ENCODE results near the gene IRF4.
A peak's percentile ranks its signal among the peaks of the same experiment; 100 is the strongest.

Gene IRF4

GRCh38 chr6:378958-379409 lies 12.6 kb upstream of the IRF4 start:
- peak; percentile 30 for FAIRE-seq
- DNase-seq (ENCODE audit: insufficient read length), result no peak
- TF ChIP-seq POLR2A (IDR thresholded peaks at IDR 0.05; ENCODE audit: low read depth, low read length) (no peak), TAF1 (IDR thresholded peaks at IDR 0.05; ENCODE audit: borderline replicate concordance, low read depth, low read length) (no peak), POLR2AphosphoS5 (IDR thresholded peaks at IDR 0.05; ENCODE audit: low read depth, low read length) (no peak)

- no peak for DNase-seq (ENCODE audit: insufficient read length)
- no peak for TF ChIP-seq POLR2AphosphoS5 (IDR thresholded peaks at IDR 0.05; ENCODE audit: low read depth, low read length)
- no peak for TF ChIP-seq POLR2A (IDR thresholded peaks at IDR 0.05; ENCODE audit: low read depth, low read length)
- TF ChIP-seq TAF1 (IDR thresholded peaks at IDR 0.05; ENCODE audit: borderline replicate concordance, low read depth, low read length), result no peak
- FAIRE-seq, result peak; percentile 14
Measured at GRCh38 chr6:379410-380181, 12.0 kb upstream of the IRF4 start.

- FAIRE-seq (peak; percentile 40), DNase-seq (ENCODE audit: insufficient read length) (no peak)
Measured at GRCh38 chr6:380234-381218, 11.0 kb upstream of the IRF4 start.

DNA sequence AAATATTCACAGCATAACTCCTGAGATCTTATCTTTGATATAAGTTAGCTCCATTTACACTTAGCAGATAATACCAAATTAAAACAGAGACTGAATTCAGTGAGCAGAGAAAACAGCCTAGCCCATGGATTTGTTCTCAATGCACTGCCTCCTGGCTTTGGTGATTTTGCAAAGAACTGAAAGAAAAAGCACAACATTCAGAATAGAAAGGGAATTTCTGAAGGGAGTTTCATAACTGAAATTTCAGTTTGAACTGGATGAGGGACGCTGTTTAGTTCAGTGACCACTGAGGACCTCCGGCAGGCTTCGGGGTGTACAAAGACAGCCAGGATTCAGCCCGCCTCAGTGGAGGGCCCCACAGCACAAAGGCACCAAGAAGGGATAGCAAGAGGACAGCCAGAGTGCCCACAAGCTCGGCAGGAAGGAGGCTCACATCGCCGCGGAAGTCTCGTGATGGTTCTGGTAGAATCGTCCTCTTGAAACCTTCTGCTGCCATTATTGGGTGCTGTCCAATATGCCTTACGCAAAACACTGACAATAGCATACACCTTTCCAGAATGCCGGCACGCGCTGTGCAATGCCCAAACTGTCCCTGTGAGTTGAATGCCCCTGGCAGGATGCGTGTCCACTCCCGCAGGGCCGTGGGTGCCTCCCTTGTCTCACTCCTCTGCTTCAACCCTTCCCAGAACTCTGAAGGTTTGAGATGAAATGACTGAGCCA lies 9.7 kb upstream of the IRF4 start:
- FAIRE-seq, result peak; percentile 83
- DNase-seq (ENCODE audit: insufficient read length), result no peak
- TF ChIP-seq POLR2A (IDR thresholded peaks at IDR 0.05; ENCODE audit: low read depth, low read length) (no peak), POLR2AphosphoS5 (IDR thresholded peaks at IDR 0.05; ENCODE audit: low read depth, low read length) (no peak), TAF1 (IDR thresholded peaks at IDR 0.05; ENCODE audit: borderline replicate concordance, low read depth, low read length) (no peak)

More at GRCh38 chr6:380234-381218, 11.0 kb upstream of the IRF4 start:
- TF ChIP-seq TAF1 (IDR thresholded peaks at IDR 0.05; ENCODE audit: borderline replicate concordance, low read depth, low read length), result no peak
- TF ChIP-seq POLR2AphosphoS5 (IDR thresholded peaks at IDR 0.05; ENCODE audit: low read depth, low read length), result no peak
- TF ChIP-seq POLR2A (IDR thresholded peaks at IDR 0.05; ENCODE audit: low read depth, low read length), result no peak

DNA sequence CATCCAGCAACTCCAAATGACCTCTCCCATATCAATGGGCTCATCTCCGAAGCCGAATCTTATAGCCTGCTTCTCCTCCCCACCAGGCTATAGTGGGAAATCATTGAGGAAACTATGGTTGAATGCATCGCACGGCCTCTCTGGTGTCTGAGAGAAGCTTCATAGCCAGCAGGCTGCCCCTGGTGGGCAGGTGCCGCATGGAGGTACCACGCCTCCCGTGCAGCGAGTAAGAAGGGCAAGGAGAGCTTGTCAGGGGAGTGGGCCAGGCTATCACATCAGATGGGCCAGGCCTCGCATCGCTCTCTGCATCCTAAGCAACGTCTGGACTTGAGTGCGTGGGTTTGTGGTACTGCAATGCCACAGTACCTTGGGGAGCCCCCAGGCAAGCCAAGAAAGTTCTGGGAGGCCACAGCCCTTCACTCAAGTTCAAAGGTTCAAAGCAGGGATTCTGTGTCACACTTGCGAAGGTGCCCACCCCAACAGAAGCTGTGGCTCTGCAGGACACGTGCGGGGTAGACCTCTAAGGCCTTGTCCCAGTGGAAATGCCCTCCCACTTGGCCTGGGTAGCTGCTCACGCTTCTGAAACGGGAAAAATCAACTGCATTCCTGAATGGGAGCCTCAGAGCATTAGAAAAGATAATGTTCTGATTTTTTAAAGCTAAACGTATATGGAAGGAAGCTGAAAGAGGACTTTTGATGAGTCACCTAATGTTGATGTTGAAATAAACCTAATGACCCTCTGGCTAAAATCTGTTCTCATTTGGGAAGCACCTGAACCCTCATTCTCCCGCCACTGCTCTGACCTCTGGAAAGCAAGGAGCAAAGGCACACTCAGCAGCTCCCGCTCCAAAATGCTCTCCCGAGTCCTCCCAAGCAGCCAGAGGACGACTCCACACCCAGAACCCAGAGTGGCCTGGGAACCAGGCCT lies 8.4 kb upstream of the IRF4 start:
- TF ChIP-seq POLR2A (IDR thresholded peaks at IDR 0.05; ENCODE audit: low read depth, low read length), result no peak
- no peak for TF ChIP-seq TAF1 (IDR thresholded peaks at IDR 0.05; ENCODE audit: borderline replicate concordance, low read depth, low read length)
- no peak for TF ChIP-seq POLR2AphosphoS5 (IDR thresholded peaks at IDR 0.05; ENCODE audit: low read depth, low read length)
- no peak for FAIRE-seq
- no peak for DNase-seq (ENCODE audit: insufficient read length)

DNA sequence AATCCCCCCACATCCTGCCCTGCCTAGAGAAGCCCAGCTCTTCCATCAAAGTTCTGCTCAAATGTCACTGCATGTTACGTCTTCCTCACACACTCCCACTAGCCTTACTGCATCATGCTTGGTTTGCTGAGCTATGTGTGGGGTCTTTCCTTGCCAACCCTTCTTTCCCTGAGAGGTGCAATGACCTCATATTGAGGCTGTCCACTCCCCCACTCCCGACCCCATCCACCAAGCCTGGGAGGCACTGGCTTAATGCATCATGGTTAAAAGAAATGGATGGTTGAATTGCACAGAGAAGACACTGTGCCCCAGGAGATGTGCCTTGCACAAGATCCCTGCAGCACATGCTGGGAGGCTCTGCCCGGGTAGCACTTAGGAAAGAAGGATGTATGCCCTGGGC lies 7.7 kb upstream of the IRF4 start:
- TF ChIP-seq POLR2A (IDR thresholded peaks at IDR 0.05; ENCODE audit: low read depth, low read length) (no peak), TAF1 (IDR thresholded peaks at IDR 0.05; ENCODE audit: borderline replicate concordance, low read depth, low read length) (no peak), POLR2AphosphoS5 (IDR thresholded peaks at IDR 0.05; ENCODE audit: low read depth, low read length) (no peak)
- no peak for DNase-seq (ENCODE audit: insufficient read length)
- no peak for FAIRE-seq

DNA sequence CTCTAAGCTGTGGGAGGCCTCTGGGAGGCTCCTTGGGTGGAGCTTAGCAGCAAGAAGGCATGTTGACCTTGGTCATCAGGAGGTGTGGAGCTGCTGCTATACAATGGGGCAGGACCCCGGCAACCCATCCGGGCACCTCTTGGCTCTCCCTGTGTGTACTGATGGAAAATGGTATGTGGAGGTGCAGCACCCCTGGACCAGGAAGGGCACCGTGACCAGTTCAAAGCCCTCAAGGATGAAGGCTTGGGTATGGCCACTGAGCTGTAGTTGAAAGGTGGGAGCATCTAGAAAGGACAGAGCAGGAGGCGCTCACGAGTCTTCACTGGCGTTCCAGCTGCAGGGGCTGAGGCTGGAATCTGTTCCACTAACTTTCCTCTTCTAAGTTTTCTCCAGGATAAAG lies 6.7 kb upstream of the IRF4 start:
- FAIRE-seq (no peak), DNase-seq (ENCODE audit: insufficient read length) (no peak)
- TF ChIP-seq TAF1 (IDR thresholded peaks at IDR 0.05; ENCODE audit: borderline replicate concordance, low read depth, low read length), result no peak
- TF ChIP-seq POLR2A (IDR thresholded peaks at IDR 0.05; ENCODE audit: low read depth, low read length), result no peak
- TF ChIP-seq POLR2AphosphoS5 (IDR thresholded peaks at IDR 0.05; ENCODE audit: low read depth, low read length), result no peak

DNA sequence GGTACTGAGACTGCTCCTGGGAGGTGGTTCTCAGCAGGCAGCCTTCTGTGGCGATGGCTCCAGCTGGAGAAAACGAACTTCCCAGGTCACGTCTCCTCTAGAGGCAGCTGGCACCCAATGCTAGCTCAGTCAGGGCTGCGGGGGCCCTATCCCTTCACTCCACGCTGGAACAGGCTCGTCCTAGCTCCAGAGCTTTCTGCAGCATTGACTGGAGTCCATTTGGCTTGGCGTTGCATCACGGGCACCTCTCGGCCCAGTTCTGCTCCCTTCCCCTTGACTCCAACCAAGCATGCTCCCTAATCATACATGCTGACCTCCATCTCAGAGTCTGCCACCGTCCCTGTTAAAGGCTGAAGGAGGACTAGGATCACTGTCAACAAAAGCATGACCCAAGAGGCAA lies 5.9 kb upstream of the IRF4 start:
- no peak for TF ChIP-seq POLR2AphosphoS5 (IDR thresholded peaks at IDR 0.05; ENCODE audit: low read depth, low read length)
- no peak for TF ChIP-seq POLR2A (IDR thresholded peaks at IDR 0.05; ENCODE audit: low read depth, low read length)
- no peak for TF ChIP-seq TAF1 (IDR thresholded peaks at IDR 0.05; ENCODE audit: borderline replicate concordance, low read depth, low read length)
- FAIRE-seq, result no peak
- DNase-seq (ENCODE audit: insufficient read length), result no peak

GRCh38 chr6:386688-387266 lies 4.8 kb upstream of the IRF4 start:
- DNase-seq (ENCODE audit: insufficient read length) (no peak), FAIRE-seq (no peak)
- TF ChIP-seq POLR2AphosphoS5 (IDR thresholded peaks at IDR 0.05; ENCODE audit: low read depth, low read length), result no peak
- TF ChIP-seq TAF1 (IDR thresholded peaks at IDR 0.05; ENCODE audit: borderline replicate concordance, low read depth, low read length), result no peak
- TF ChIP-seq POLR2A (IDR thresholded peaks at IDR 0.05; ENCODE audit: low read depth, low read length), result no peak

DNA sequence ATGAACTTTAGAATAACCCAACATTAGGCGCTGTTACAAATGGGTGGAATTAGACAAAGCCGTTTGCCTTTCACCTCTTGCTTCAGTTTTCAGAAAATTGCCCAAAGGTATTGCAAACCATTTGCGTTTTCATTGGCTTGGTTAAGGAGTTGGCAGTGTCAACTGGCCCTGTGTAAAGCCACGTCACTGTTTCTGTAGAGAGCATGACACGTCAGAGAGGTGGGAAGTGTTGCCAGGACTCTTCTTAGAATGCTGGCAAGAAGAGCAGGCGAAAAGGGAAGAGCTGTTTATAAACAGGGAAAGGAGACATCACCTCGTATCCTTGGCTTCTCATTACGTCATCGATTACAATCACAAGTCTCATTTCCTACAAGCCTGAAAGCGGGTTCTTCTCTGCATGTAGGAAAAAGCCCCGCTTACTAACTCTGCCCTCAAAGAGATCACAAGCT lies 4.2 kb upstream of the IRF4 start:
- DNase-seq (ENCODE audit: insufficient read length), result no peak
- FAIRE-seq, result no peak
- no peak for TF ChIP-seq POLR2AphosphoS5 (IDR thresholded peaks at IDR 0.05; ENCODE audit: low read depth, low read length)
- no peak for TF ChIP-seq POLR2A (IDR thresholded peaks at IDR 0.05; ENCODE audit: low read depth, low read length)
- no peak for TF ChIP-seq TAF1 (IDR thresholded peaks at IDR 0.05; ENCODE audit: borderline replicate concordance, low read depth, low read length)
